K562 (cell line): ENCODE results near the gene BTBD2. TPM values are rescaled to one million over a fixed set of nuclear protein-coding genes. Genes with fewer than 3 reads are reported as not detected.

Experiments used
- ATAC-seq: fragments of 200-7000 bp; cut with Tn5 transposase; 3 replicates; pipeline ENCODE4 v1.9.1; 2020; ENCODE audit warnings: moderate library complexity
- BruUV-seq: library from RNA; stranded (reverse); fragments of 400-500 nt; replicated peaks from 2 replicates; lab custom pipeline; 2021; lab: Mats Ljungman, UMichigan
- CTCF ChIA-PET: fragments of 300-600 bp; formaldehyde crosslinking; extraction: SDS; loops from one replicate; lab custom pipeline; 2021; ENCODE audit warnings: low intra/inter-chr PET ratio; lab: Yijun Ruan, JAX
- POLR2A ChIA-PET: fragments of 300-600, 350-650 bp; sonication (Branson Sonifier 250); formaldehyde crosslinking; extraction: SDS; loops from one replicate; lab custom pipeline; 2021; ENCODE audit warnings: antibody characterized with exemption, inconsistent platforms; lab: Yijun Ruan, JAX
- DNase-seq, 4 experiments: peaks; one replicate each; pipeline versions ENCODE4 v3.0.0 to v3.0.0-alpha.2; 2011 to 2018; ENCODE audit warnings: low spot score in 3 of 4, mixed read lengths in 3 of 4; ENCODE audit errors: extremely low read depth in 1 of 4
- FAIRE-seq: peaks from 2 replicates; lab custom pipeline; 2011; peaks lifted over from hg19 to GRCh38; lab: Jason Lieb, UNC
- H2AFZ ChIP-seq: 2 replicates; pipeline ENCODE4 v1.6.0; 2011; ENCODE audit warnings: low read depth, low read length, control low read depth, inconsistent platforms
- H3K27ac ChIP-seq: fragments of 200-600 bp; 3 replicates; pipeline ENCODE4 v1.8.0; 2011; ENCODE audit warnings: low read depth, mild to moderate bottlenecking, control low read depth, inconsistent platforms, low read length, moderate library complexity, mixed read lengths; ENCODE audit errors: extremely low read depth
- H3K27me3 ChIP-seq, 2 experiments: fragments of 300-600 bp in 1 of 2; 2 replicates in 1 of 2; 3 replicates in 1 of 2; pipeline versions ENCODE4 v1.6.0 to v1.8.0; 2011; ENCODE audit warnings: inconsistent platforms in 2 of 2, low read length in 2 of 2, mild to moderate bottlenecking in 1 of 2, mixed read lengths in 1 of 2, moderate library complexity in 1 of 2; ENCODE audit not compliant: control insufficient read depth in 2 of 2, insufficient read depth in 2 of 2
- H3K36me3 ChIP-seq: fragments of 300-600 bp; 3 replicates; pipeline ENCODE4 v1.8.0; 2011; ENCODE audit warnings: mild to moderate bottlenecking, low read length, inconsistent platforms; ENCODE audit not compliant: control insufficient read depth, insufficient read depth
- H3K4me1 ChIP-seq, 2 experiments: fragments of 200-600 bp in 1 of 2; replicated peaks in 1 of 2; 2 replicates in 1 of 2; 3 replicates in 1 of 2; pipeline versions ENCODE4 v1.5.1 to v1.8.0; 2011; ENCODE audit warnings: inconsistent platforms in 2 of 2, low read length in 2 of 2, mild to moderate bottlenecking in 1 of 2, mixed read lengths in 1 of 2, moderate library complexity in 1 of 2; ENCODE audit not compliant: control insufficient read depth in 2 of 2, insufficient read depth in 2 of 2
- H3K4me2 ChIP-seq: 2 replicates; pipeline ENCODE4 v1.6.1; 2011; ENCODE audit warnings: low read length, control low read depth, inconsistent platforms, mixed read lengths; ENCODE audit not compliant: insufficient read depth
- H3K4me3 ChIP-seq: fragments of 200-600 bp; sonication (generic), shearing (Covaris generic); 2 replicates; pipeline ENCODE4 v1.5.1; 2016; ENCODE audit warnings: control low read depth, inconsistent platforms
- H3K79me2 ChIP-seq: fragments of 200-600 bp; 3 replicates; pipeline ENCODE4 v1.8.0; 2011; ENCODE audit warnings: low read length, inconsistent platforms; ENCODE audit not compliant: control insufficient read depth, insufficient read depth
- H3K9ac ChIP-seq, 2 experiments: 2 replicates each; pipeline versions ENCODE4 v1.6.0 to v1.6.1; 2011; ENCODE audit warnings: low read depth in 2 of 2, low read length in 2 of 2, control low read depth in 1 of 2, inconsistent platforms in 1 of 2, mild to moderate bottlenecking in 1 of 2, mixed read lengths in 1 of 2; ENCODE audit not compliant: insufficient read depth in 1 of 2
- H3K9me1 ChIP-seq: one replicate; pipeline ENCODE4 v1.6.0; 2011; ENCODE audit warnings: inconsistent platforms, mild to moderate bottlenecking, low read length, moderate library complexity; ENCODE audit not compliant: control insufficient read depth, insufficient read depth
- H3K9me3 ChIP-seq: replicated peaks from 2 replicates; pipeline ENCODE4 v1.5.1; 2011; ENCODE audit warnings: low read depth, low read length, inconsistent platforms; ENCODE audit not compliant: control insufficient read depth, insufficient read depth
- H4K20me1 ChIP-seq: replicated peaks from 2 replicates; pipeline ENCODE4 v1.6.1; 2011; ENCODE audit warnings: low read length, inconsistent platforms, mixed read lengths; ENCODE audit not compliant: control insufficient read depth, insufficient read depth
- BCOR ChIP-seq: fragments of 450-650 bp; IDR thresholded peaks from 2 replicates; pipeline ENCODE4 v1.6.1; 2016
- CCNT2 ChIP-seq: IDR thresholded peaks from 2 replicates; pipeline ENCODE4 v1.6.1; 2011; ENCODE audit warnings: borderline replicate concordance, low read depth, mild to moderate bottlenecking, moderate library complexity, mixed read lengths, low read length; ENCODE audit not compliant: insufficient read length; ENCODE audit errors: extremely low read depth
- CREB1 ChIP-seq, 2 experiments: sonication (generic) in 1 of 2; formaldehyde crosslinking in 1 of 2; IDR thresholded peaks; 2 replicates each; pipeline versions ENCODE4 v1.6.1 to v1.8.0; 2012 to 2022; ENCODE audit warnings: inconsistent platforms in 1 of 2, mild to moderate bottlenecking in 1 of 2, missing genetic modification reagents in 1 of 2, moderate library complexity in 1 of 2
- FOXK1 ChIP-seq: sonication (generic); formaldehyde crosslinking; IDR thresholded peaks from 2 replicates; pipeline ENCODE4 v1.8.0; 2022; ENCODE audit warnings: missing genetic modification reagents, mild to moderate bottlenecking, borderline replicate concordance
- HBP1 ChIP-seq: fragments of 450-650 bp; formaldehyde crosslinking; IDR thresholded peaks from 2 replicates; pipeline ENCODE4 v1.4.0; 2022; ENCODE audit warnings: missing genetic modification characterization
- KDM2B ChIP-seq: fragments of 250-450 bp; sonication (Bioruptor Pico); IDR thresholded peaks from 2 replicates; pipeline ENCODE4 v1.8.0; 2021; ENCODE audit warnings: mild to moderate bottlenecking, moderate library complexity
- KLF13 ChIP-seq: fragments of 450-650 bp; IDR thresholded peaks from 2 replicates; pipeline ENCODE4 v1.6.1; 2016; ENCODE audit warnings: missing genetic modification characterization, low read depth, mild to moderate bottlenecking, missing compliant biosample characterization, moderate library complexity, borderline replicate concordance
- POLR2B ChIP-seq: fragments of 450-650 bp; IDR thresholded peaks from 2 replicates; pipeline ENCODE4 v1.6.1; 2018; ENCODE audit warnings: low read depth; ENCODE audit not compliant: partially characterized antibody
- POLR2G ChIP-seq: fragments of 200-400 bp; formaldehyde crosslinking; IDR thresholded peaks from 2 replicates; pipeline ENCODE4 v1.6.1; 2017; ENCODE audit warnings: low read depth, mild to moderate bottlenecking, antibody characterized with exemption, low read length, moderate library complexity
- RBFOX2 ChIP-seq: fragments of 200-400 bp; formaldehyde crosslinking; IDR thresholded peaks from 2 replicates; pipeline ENCODE4 v1.6.1; 2017; ENCODE audit warnings: low read depth, mild to moderate bottlenecking, low read length, moderate library complexity
- SAFB ChIP-seq: fragments of 200-400 bp; formaldehyde crosslinking; IDR thresholded peaks from 2 replicates; pipeline ENCODE4 v1.6.1; 2017; ENCODE audit warnings: low read depth, low read length, borderline replicate concordance
- SMARCB1 ChIP-seq: IDR thresholded peaks from 2 replicates; pipeline ENCODE4 v1.6.1; 2011; ENCODE audit warnings: improper control_type of control experiment, low read depth; ENCODE audit not compliant: insufficient read length
- SUPT5H ChIP-seq: fragments of 450-650 bp; IDR thresholded peaks from 2 replicates; pipeline ENCODE4 v1.6.1; 2016
- THRB ChIP-seq: fragments of 450-650 bp; formaldehyde crosslinking; conservative IDR thresholded peaks from 2 replicates; pipeline ENCODE4 v1.4.0; 2022; ENCODE audit warnings: mild to moderate bottlenecking, missing genetic modification characterization
- YBX1 ChIP-seq: fragments of 450-650 bp; IDR thresholded peaks from 2 replicates; pipeline ENCODE4 v1.7.1; 2016; ENCODE audit warnings: mild to moderate bottlenecking
- ZBTB5 ChIP-seq: fragments of 450-650 bp; IDR thresholded peaks from 2 replicates; pipeline ENCODE4 v1.6.1; 2017; ENCODE audit warnings: antibody characterized with exemption
- ZNF143 ChIP-seq: sonication (generic); formaldehyde crosslinking; IDR thresholded peaks from 2 replicates; pipeline ENCODE4 v1.9.0; 2022; ENCODE audit warnings: mild to moderate bottlenecking, missing genetic modification reagents
- WGBS: fragments of 100-300 bp; shearing (Covaris generic); methylation state at CpG from one replicate; pipeline ENCODE4 v1.1.6; 2016; ENCODE audit warnings: low coverage, mixed read lengths; ENCODE audit not compliant: insufficient coverage; ENCODE audit errors: missing lambda C conversion rate; 5-methylcytosine and 5-hydroxymethylcytosine counted together
- in situ Hi-C: fragments of 300-500 bp; cut with MboI; formaldehyde crosslinking; loops from 4 replicates; pipeline ENCODE4 v1.15.0; 2018; ENCODE audit warnings: inconsistent platforms, mixed read lengths
- intact Hi-C: fragments of 100-400 bp; cut with micrococcal nuclease; formaldehyde crosslinking; loops from 2 replicates; pipeline ENCODE4 v1.14.2; 2022
- polyA plus RNA-seq, 8 experiments: library from polyadenylated mRNA; depleted of rRNA in 4 of 8; stranded (reverse) in 5 of 8; unstranded in 3 of 8; fragments of >200 nt; fragmentation: Nextera tagmentation in 2 of 8; fragmentation: Illumina TruSeq in 1 of 8; extraction: Ambion mirVana in 2 of 8; extraction: Trizol in 1 of 8; gene quantifications; 2 replicates each; pipeline versions ENCODE4 v1.2.1 to v1.2.3, GENCODE V29; 2011 to 2014; ENCODE audit warnings: inconsistent platforms in 1 of 8, missing spikeins in 1 of 8
- total RNA-seq, 7 experiments: library from RNA; depleted of rRNA in 6 of 7; stranded (reverse); fragments of >200 nt in 6 of 7; fragmentation: Illumina TruSeq in 2 of 7; extraction: Trizol in 2 of 7; gene quantifications; 2 replicates each; pipeline versions ENCODE4 v1.2.1 to v1.2.3, GENCODE V29; 2011 to 2021; ENCODE audit warnings: low replicate concordance in 1 of 7

BTBD2 gene
- total and polyA plus RNA-seq, 9 of the 15 experiments (the other 6 are each of a cell fraction or from before 2014, with no cell fraction given): 0.10 to 15.6 (median 6.9) TPM

- in situ Hi-C loops (no loop called here), intact Hi-C loops (no loop called here)
- peaks cover 29 to 93% of the 10 kb centered on the region in 2 experiments for H3K4me1 ChIP-seq
- H3K27ac ChIP-seq: peak overlapping the region; percentile 34; the same call in 2 of the 3 replicates
- H3K9ac ChIP-seq: peak overlapping the region in 1 of 2 experiments; percentile 66; a peak in 2 of 4 replicates
- ChIA-PET POLR2A (interaction anchor here (0.6 to 5.5 kb wide), 4 partner anchors 10 to 202 kb away, joined by 3 to 72 read pairs (median 4); no protein-coding TSS in a partner anchor), CTCF (no interaction called here)
- H3K4me2 ChIP-seq: no peak overlapping the region
- H3K4me3 ChIP-seq: no peak overlapping the region
- 80% methylated on average over 15 of the region's 18 CpGs for WGBS
- peaks cover 32% of the 10 kb centered on the region for H4K20me1 ChIP-seq
- no peaks in the 10 kb centered on the region for H3K27me3 ChIP-seq
- BruUV-seq: no TSS peak
- H3K36me3 ChIP-seq: peaks cover 93% of the 10 kb centered on the region; the same call in 2 of the 3 replicates
- FAIRE-seq: no peak
- H2AFZ ChIP-seq: no peak overlapping the region
- H3K9me3 ChIP-seq: no peaks in the 10 kb centered on the region
- no peak for ATAC-seq
- peaks cover 3% of the 10 kb centered on the region for H3K9me1 ChIP-seq
- peak in 2 of 4 experiments; percentile 9 to 14 for DNase-seq
- peaks cover 47% of the 10 kb centered on the region for H3K79me2 ChIP-seq
- no peak for TF ChIP-seq CREB1 (IDR thresholded peaks at IDR 0.05)
- no peak for TF ChIP-seq CREB1 (CRISPR knock-in tag; IDR thresholded peaks at IDR 0.05)
- TF ChIP-seq HBP1 (CRISPR knock-in tag): no peak
- no peak for TF ChIP-seq KDM2B (CRISPR knock-in tag)
- no peak for TF ChIP-seq FOXK1 (CRISPR knock-in tag)
- peak; percentile 10 for TF ChIP-seq CCNT2
- no peak for TF ChIP-seq SMARCB1
- TF ChIP-seq ZBTB5: no peak
- TF ChIP-seq RBFOX2: peak; percentile 60
- peak; percentile 9 for TF ChIP-seq POLR2B
- TF ChIP-seq POLR2G: peak; percentile 46
- no peak for TF ChIP-seq THRB (CRISPR knock-in tag)
- TF ChIP-seq SUPT5H: peak; percentile 21; the same call in 1 of the 2 replicates
- no peak for TF ChIP-seq SAFB
- no peak for TF ChIP-seq KLF13 (tag)
- no peak for TF ChIP-seq YBX1
- 0 out of 2 replicates have a peak, but pooled peaks have one; percentile 29 for TF ChIP-seq BCOR
- TF ChIP-seq ZNF143 (CRISPR knock-in tag): no peak
These were observed 29.4 kb upstream of the BTBD2 start for GRCh38 chr19:2044709-2045500.
